Adrenal gland (tissue), 12 donors: ENCODE data around the gene SH3BP1. TPM values are rescaled to one million over a fixed set of nuclear protein-coding genes. Genes with fewer than 3 reads are reported as not detected.

ENCODE experiments used
- DNase-seq, 7 donors: peaks; one replicate each; pipeline ENCODE4 v3.0.0-alpha.2; 2019 to 2020
- H3K27ac ChIP-seq, 5 donors: fragments of 200-600 bp; sonication (generic) in 4 of 5; 1 replicate in 3 of 5; 2 replicates in 2 of 5; pipeline versions ENCODE4 v1.5.1 to v1.8.0; 2016 to 2020; ENCODE audit warnings: mild to moderate bottlenecking in 1 of 5
- H3K27me3 ChIP-seq: fragments of 200-600 bp; 2 replicates; pipeline ENCODE4 v1.8.0; 2021
- H3K36me3 ChIP-seq, 2 donors: fragments of 200-600 bp; replicated peaks in 1 of 2; 1 replicate in 1 of 2; 2 replicates in 1 of 2; pipeline versions ENCODE4 v1.5.1 to v1.8.0; 2018 to 2022
- H3K4me1 ChIP-seq, 2 donors: fragments of 200-600 bp; replicated peaks in 1 of 2; 1 replicate in 1 of 2; 2 replicates in 1 of 2; pipeline versions ENCODE4 v1.5.1 to v1.8.0; 2018 to 2021
- H3K4me3 ChIP-seq, 4 donors: fragments of 200-600 bp; sonication (generic) in 3 of 4; one replicate each; pipeline ENCODE4 v1.5.1; 2016 to 2018
- H3K9me3 ChIP-seq, 3 donors: fragments of 200-600 bp; sonication (generic) in 1 of 3; replicated peaks in 1 of 3; 1 replicate in 2 of 3; 2 replicates in 1 of 3; pipeline versions ENCODE4 v1.5.1 to v1.8.0; 2016 to 2021
- POLR2A ChIP-seq, 2 donors: fragments of 450-650 bp; IDR thresholded peaks; one replicate each; pipeline ENCODE4 v1.6.1; 2017; ENCODE audit warnings: antibody characterized with exemption in 2 of 2, mild to moderate bottlenecking in 2 of 2, moderate library complexity in 1 of 2
- WGBS, 4 donors: extraction: QIAGEN DNeasy Blood & Tissue Kit in 2 of 4; methylation state at CpG; one replicate each; pipeline versions ENCODE4 v1.1.5 to v1.1.7; 2013 to 2017; 5-methylcytosine and 5-hydroxymethylcytosine counted together
- intact Hi-C, 2 donors: fragments of 100-400 bp; cut with DNase I; formaldehyde crosslinking; loops; one replicate each; pipeline versions ENCODE4 v1.14.1 to v1.15.0; 2022 to 2023
- polyA plus RNA-seq, 3 donors: library from polyadenylated mRNA; stranded (reverse); fragments of 200-250 nt in 2 of 3; fragments of 350-450 nt in 1 of 3; fragmentation: Illumina TruSeq in 1 of 3; extraction: RNeasy Lipid Tissue Mini Kit (QIAGEN cat#74804) in 1 of 3; gene quantifications; one replicate each; pipeline ENCODE4 v1.2.3, GENCODE V29; 2013 to 2014
- total RNA-seq, 9 donors: library from RNA; depleted of rRNA in 4 of 9; stranded (reverse); fragments of >200 nt in 4 of 9; fragments of 120-200 nt in 1 of 9; fragmentation: NEBNext Ultra II Directional in 1 of 9; extraction: Animal tissue kit (Norgen Biotek cat#: 25700) in 1 of 9; gene quantifications; one replicate each; pipeline versions ENCODE4 v1.1.0 to v1.2.4, GENCODE V29; 2013 to 2023
- TF ChIP-seq, protein P1 (sequence below), 6 experiments: fragments of 450-650 bp in 4 of 6; fragments of 200-600 bp in 2 of 6; sonication (generic) in 1 of 6; IDR thresholded peaks; 1 replicate in 5 of 6; 2 replicates in 1 of 6; pipeline versions ENCODE4 v1.5.1 to v1.8.0; 2016 to 2021; ENCODE audit warnings: antibody characterized with exemption in 6 of 6, mild to moderate bottlenecking in 2 of 6, moderate library complexity in 1 of 6
- donor health status: healthy with polysubstance abuse.
- donor health status: Bipolar disorder and iron deficiency.
- donor health status: DM: yes; HTN: yes; CAD: no.
- donor health status: DM: no; HTN: no; CAD: no.
- donor health status: DM: no; HTN: no; CAD: no.
- donor health status: DM: yes; HTN: yes; CAD: no.

SH3BP1 gene
- total and polyA plus RNA-seq, 12 donors: 2.4 to 27.3 (median 10.1) TPM

DNA sequence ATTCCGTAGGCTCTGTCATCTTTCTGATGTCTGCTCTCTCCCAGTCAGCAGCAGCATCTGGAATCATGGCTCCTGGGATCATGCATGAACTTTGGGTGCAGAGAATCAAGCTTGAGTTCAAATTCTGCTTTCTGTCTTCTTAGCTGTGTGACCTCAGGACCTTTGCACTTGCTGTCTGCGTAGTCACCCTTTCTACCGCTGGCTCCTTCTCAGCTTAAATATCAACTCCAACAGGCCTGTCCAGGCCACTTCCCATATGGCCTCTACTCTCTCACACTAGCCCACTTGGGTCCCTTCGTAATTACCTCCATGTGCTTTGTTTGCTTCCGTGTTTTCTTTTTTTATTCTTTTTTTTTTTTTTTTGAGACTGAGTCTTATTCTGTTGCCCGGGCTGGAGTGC lies 35.4 kb upstream of the SH3BP1 start:
- no peak overlapping the region for H3K27ac ChIP-seq
- no peaks in the 10 kb centered on the region for H3K36me3 ChIP-seq
- H3K9me3 ChIP-seq: no peaks in the 10 kb centered on the region
- no peak overlapping the region for H3K4me3 ChIP-seq
- DNase-seq: no peak
- intact Hi-C loops: no loop called here
- TF ChIP-seq POLR2A (IDR thresholded peaks at IDR 0.05): no peak
- TF ChIP-seq, protein P1, sequence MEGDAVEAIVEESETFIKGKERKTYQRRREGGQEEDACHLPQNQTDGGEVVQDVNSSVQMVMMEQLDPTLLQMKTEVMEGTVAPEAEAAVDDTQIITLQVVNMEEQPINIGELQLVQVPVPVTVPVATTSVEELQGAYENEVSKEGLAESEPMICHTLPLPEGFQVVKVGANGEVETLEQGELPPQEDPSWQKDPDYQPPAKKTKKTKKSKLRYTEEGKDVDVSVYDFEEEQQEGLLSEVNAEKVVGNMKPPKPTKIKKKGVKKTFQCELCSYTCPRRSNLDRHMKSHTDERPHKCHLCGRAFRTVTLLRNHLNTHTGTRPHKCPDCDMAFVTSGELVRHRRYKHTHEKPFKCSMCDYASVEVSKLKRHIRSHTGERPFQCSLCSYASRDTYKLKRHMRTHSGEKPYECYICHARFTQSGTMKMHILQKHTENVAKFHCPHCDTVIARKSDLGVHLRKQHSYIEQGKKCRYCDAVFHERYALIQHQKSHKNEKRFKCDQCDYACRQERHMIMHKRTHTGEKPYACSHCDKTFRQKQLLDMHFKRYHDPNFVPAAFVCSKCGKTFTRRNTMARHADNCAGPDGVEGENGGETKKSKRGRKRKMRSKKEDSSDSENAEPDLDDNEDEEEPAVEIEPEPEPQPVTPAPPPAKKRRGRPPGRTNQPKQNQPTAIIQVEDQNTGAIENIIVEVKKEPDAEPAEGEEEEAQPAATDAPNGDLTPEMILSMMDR (IDR thresholded peaks at IDR 0.05): no peak
- 82 to 94% (median 89%) methylated on average over 6 of the region's 6 CpGs for WGBS, 4 donors
- H3K4me1 ChIP-seq: peaks cover 6 to 29% of the 10 kb centered on the region in 2 donors
- H3K27me3 ChIP-seq: no peaks in the 10 kb centered on the region

DNA sequence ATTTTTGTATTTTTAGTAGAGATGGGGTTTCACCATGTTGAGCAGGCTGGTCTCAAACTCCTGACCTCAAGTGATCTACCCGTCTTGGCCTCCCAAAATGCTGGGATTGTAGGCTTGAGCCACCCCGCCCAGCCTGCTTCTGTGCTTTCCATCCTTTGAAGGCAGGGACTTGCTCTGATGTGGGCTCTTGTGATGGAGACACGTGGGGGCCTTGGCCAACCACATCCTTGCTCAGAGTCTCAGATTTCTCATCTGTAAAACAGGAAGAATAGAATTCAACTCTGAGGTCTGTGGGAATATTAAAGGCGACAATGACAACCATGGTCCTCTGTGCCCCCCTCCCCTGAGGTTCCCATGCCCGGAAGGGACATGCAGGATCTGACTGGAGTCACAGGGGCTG lies 34.6 kb upstream of the SH3BP1 start:
- Histone ChIP-seq H3K36me3 (no peaks in the 10 kb centered on the region), H3K27me3 (no peaks in the 10 kb centered on the region), H3K9me3 (no peaks in the 10 kb centered on the region), H3K27ac (no peak overlapping the region), H3K4me3 (no peak overlapping the region), H3K4me1 (peaks cover 5 to 30% of the 10 kb centered on the region in 2 donors)
- TF ChIP-seq, protein P1 (IDR thresholded peaks at IDR 0.05): no peak
- no peak for DNase-seq
- WGBS, 4 donors: 63 to 78% (median 68%) methylated on average over 5 of the region's 5 CpGs
- intact Hi-C loops: no loop called here

DNA sequence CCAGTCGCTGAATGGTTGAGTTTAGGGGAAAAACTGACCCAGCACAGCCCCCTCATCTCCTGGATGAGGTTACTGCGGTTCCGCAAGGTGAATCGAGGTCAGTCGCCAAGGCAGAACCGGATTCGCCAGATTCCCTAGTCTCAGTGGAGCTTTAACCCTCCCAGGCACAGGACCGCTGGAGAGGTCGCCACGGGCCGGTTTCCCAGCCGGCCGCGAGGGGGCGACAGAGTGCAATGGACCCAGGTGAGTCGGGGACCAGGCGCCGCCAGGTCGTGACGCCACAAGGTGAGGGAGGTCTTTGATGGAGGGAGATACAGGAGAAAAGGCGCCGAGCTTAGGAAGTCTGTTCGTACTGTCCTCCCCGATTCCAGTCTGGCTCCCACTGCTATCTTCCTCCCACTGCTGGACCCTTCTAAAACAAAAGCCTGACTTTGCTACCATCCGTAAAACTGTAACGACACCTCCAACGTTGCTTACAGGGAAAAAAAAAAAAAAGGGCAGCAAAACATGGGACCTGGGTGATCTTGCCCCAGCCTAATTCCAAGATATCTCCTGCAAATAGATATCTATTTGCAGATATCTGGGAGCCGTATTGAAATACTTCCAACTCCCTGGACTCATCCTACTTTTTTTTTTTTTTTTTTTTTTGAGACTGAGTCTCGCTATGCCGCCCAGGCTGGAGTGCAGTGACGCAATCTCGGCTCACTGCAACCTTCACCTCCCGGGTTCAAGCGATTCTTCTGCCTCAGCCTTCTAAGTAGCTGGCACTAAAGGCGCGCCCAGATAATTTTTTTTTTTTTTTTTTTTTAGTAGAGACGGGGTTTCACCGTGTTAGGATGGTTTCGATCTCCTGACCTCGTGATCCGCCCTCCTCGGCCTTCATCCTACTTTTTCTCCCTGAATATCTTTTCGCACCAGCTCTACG lies 32.2 kb upstream of the SH3BP1 start:
- DNase-seq: peak; percentile 79 to 91 (median 88)
- Histone ChIP-seq H3K4me3 (peak overlapping the region in 1 of 4 donors; percentile 89), H3K4me1 (peaks cover 11 to 37% of the 10 kb centered on the region in 2 donors), H3K9me3 (no peaks in the 10 kb centered on the region), H3K27ac (peak overlapping the region; percentile 34 to 99 (median 94)), H3K36me3 (no peaks in the 10 kb centered on the region), H3K27me3 (no peaks in the 10 kb centered on the region)
- TF ChIP-seq, protein P1 (IDR thresholded peaks at IDR 0.05): peak; percentile 90 to 96 (median 94)
- no peak for TF ChIP-seq POLR2A (IDR thresholded peaks at IDR 0.05)
- 2 to 3% (median 2%) methylated on average over 31 to 44 of the region's 44 CpGs for WGBS, 4 donors
- intact Hi-C loops: no loop called here

DNA sequence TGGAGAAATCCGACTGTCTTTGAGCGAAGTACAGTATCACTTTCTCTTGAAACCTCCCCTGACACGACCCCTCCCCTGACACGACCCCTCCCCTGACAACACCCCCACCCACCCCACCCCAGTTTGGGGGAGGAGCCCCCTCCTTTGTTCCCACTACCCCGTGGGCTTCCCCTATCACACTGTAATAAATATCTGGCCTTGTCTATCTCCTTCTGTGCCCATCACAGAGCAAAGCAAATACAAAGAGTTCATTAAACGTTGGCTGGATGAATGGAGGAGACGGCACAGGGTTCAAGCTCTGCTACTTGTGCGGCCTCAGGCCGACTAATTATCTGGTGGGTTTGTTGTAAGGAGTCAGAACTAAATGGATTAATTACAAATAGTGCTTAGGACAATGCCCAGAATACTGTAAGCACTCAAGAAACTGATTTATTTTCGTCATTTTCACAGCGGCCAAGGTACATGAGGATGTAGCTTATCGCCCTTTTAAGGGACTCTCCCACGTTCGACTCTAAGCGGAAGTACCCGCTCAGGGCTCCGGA lies 31.5 kb upstream of the SH3BP1 start:
- no peak for DNase-seq
- intact Hi-C loops: no loop called here
- Histone ChIP-seq H3K4me3 (peak overlapping the region in 3 of 4 donors; percentile 27 to 89 (median 73)), H3K27me3 (no peaks in the 10 kb centered on the region), H3K4me1 (peaks cover 15 to 39% of the 10 kb centered on the region in 2 donors), H3K9me3 (no peaks in the 10 kb centered on the region), H3K27ac (peak overlapping the region; percentile 80 to 99 (median 94)), H3K36me3 (no peaks in the 10 kb centered on the region)
- TF ChIP-seq POLR2A (IDR thresholded peaks at IDR 0.05): no peak
- TF ChIP-seq, protein P1 (IDR thresholded peaks at IDR 0.05): no peak
- WGBS, 4 donors: 0 to 2% (median 1%) methylated on average over 15 to 17 of the region's 17 CpGs
